Mesendoderm (in vitro differentiated cells): ENCODE results near the gene HACD2.

Experiments used
- DNase-seq: peaks from one replicate; pipeline ENCODE4 v3.0.0; 2013
- H2AK5ac ChIP-seq: 2 replicates; pipeline ENCODE4 v1.6.1; 2013; ENCODE audit warnings: low read length, inconsistent platforms
- H2BK120ac ChIP-seq: 2 replicates; pipeline ENCODE4 v1.6.1; 2013; ENCODE audit warnings: low read depth, mild to moderate bottlenecking, low read length, moderate library complexity, mixed read lengths
- H2BK15ac ChIP-seq: replicated peaks from 2 replicates; pipeline ENCODE4 v1.6.1; 2013; ENCODE audit warnings: low read depth, mild to moderate bottlenecking, moderate library complexity
- H2BK5ac ChIP-seq: 2 replicates; pipeline ENCODE4 v1.6.1; 2013; ENCODE audit warnings: low read length, inconsistent platforms
- H3K18ac ChIP-seq: 2 replicates; pipeline ENCODE4 v1.6.1; 2013; ENCODE audit warnings: mild to moderate bottlenecking, low read length, mixed read lengths
- H3K23ac ChIP-seq: one replicate; pipeline ENCODE4 v1.6.1; 2013; ENCODE audit warnings: low read length
- H3K27ac ChIP-seq: 2 replicates; pipeline ENCODE4 v1.5.1; 2013; ENCODE audit warnings: low read depth, mild to moderate bottlenecking, inconsistent platforms, low read length, moderate library complexity
- H3K27me3 ChIP-seq: 2 replicates; pipeline ENCODE4 v1.6.1; 2013; ENCODE audit warnings: low read length, control low read depth, mild to moderate bottlenecking, inconsistent platforms; ENCODE audit not compliant: insufficient read depth, poor library complexity
- H3K36me3 ChIP-seq: 2 replicates; pipeline ENCODE4 v1.6.1; 2013; ENCODE audit warnings: low read length, inconsistent platforms; ENCODE audit not compliant: control insufficient read depth, insufficient read depth
- H3K4ac ChIP-seq: one replicate; pipeline ENCODE4 v1.6.1; 2013; ENCODE audit warnings: low read depth, mild to moderate bottlenecking, low read length, moderate library complexity
- H3K4me1 ChIP-seq: 2 replicates; pipeline ENCODE4 v1.6.1; 2013; ENCODE audit warnings: low read depth, low read length, inconsistent platforms; ENCODE audit not compliant: control insufficient read depth
- H3K4me2 ChIP-seq: 2 replicates; pipeline ENCODE4 v1.6.1; 2013; ENCODE audit warnings: low read length
- H3K4me3 ChIP-seq: 2 replicates; pipeline ENCODE4 v1.5.1; 2013; ENCODE audit warnings: mild to moderate bottlenecking, low read length
- H3K56ac ChIP-seq: one replicate; pipeline ENCODE4 v1.6.1; 2013; ENCODE audit warnings: low read length
- H3K79me1 ChIP-seq: 2 replicates; pipeline ENCODE4 v1.6.1; 2013; ENCODE audit warnings: low read length, inconsistent platforms
- H3K79me2 ChIP-seq: 2 replicates; pipeline ENCODE4 v1.6.1; 2013; ENCODE audit warnings: mild to moderate bottlenecking, low read length; ENCODE audit not compliant: control insufficient read depth, insufficient read depth
- H3K9ac ChIP-seq: 2 replicates; pipeline ENCODE4 v1.6.1; 2013; ENCODE audit warnings: low read length, inconsistent platforms
- H4K5ac ChIP-seq: one replicate; pipeline ENCODE4 v1.6.1; 2013; ENCODE audit warnings: low read length
- H4K8ac ChIP-seq: one replicate; pipeline ENCODE4 v1.6.1; 2013; ENCODE audit warnings: low read depth, mild to moderate bottlenecking, control low read depth, low read length, moderate library complexity
- WGBS: extraction: QIAGEN DNeasy Blood & Tissue Kit; methylation state at CpG from one replicate; pipeline ENCODE4 v1.1.7; 2013; ENCODE audit warnings: low lambda C conversion rate, missing lambda C conversion rate; ENCODE audit not compliant: insufficient coverage; ENCODE audit errors: extremely low coverage; 5-methylcytosine and 5-hydroxymethylcytosine counted together

HACD2 gene

DNA sequence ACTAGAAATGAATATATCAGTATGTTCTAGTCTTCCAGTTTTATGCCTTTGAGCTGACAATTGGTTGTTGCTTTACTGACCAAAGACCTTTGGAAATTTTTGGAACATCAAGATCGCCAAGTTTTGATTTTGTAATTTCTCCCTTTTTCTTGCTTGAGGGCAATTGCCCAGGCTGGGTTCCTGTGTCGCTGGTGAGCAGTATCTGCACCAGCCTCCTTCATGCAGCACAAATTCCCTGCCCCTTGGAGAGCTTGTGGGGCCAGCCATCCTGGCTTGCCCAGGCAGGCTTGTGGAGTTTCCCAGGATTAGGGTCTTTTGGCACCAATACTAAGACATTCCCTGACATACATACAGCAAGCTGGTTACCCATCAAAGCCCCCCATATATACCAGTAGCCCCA is 37.9 kb upstream of the HACD2 start:
- Histone ChIP-seq H2BK15ac (no peak overlapping the region), H3K4ac (no peak overlapping the region), H3K79me1 (no peaks in the 10 kb centered on the region), H3K79me2 (no peaks in the 10 kb centered on the region), H2BK120ac (no peak overlapping the region), H3K4me3 (no peak overlapping the region), H2BK5ac (no peak overlapping the region), H4K8ac (no peak overlapping the region), H3K56ac (no peak overlapping the region), H3K18ac (no peak overlapping the region), H3K36me3 (no peaks in the 10 kb centered on the region), H3K23ac (no peak overlapping the region), H2AK5ac (no peak overlapping the region), H3K27ac (no peak overlapping the region), H3K4me1 (no peaks in the 10 kb centered on the region), H3K4me2 (no peak overlapping the region), H3K9ac (no peak overlapping the region), H4K5ac (no peak overlapping the region), H3K27me3 (no peaks in the 10 kb centered on the region)
- DNase-seq = no peak
- no CpG with 5 or more reads among the region's 2 CpGs for WGBS

GRCh38 chr3:123621850-123622189 is 37.0 kb upstream of the HACD2 start:
- no peak overlapping the region for H4K5ac ChIP-seq
- no peaks in the 10 kb centered on the region for H3K36me3 ChIP-seq
- no peak overlapping the region for H2BK120ac ChIP-seq
- no peaks in the 10 kb centered on the region for H3K27me3 ChIP-seq
- no peak for DNase-seq
- no peak overlapping the region for H3K18ac ChIP-seq
- no peaks in the 10 kb centered on the region for H3K4me1 ChIP-seq
- no peak overlapping the region for H3K4me2 ChIP-seq
- no peak overlapping the region for H3K56ac ChIP-seq
- H3K79me2 ChIP-seq = no peaks in the 10 kb centered on the region
- H3K4ac ChIP-seq = no peak overlapping the region
- no peak overlapping the region for H3K27ac ChIP-seq
- H2BK15ac ChIP-seq = no peak overlapping the region
- H2AK5ac ChIP-seq = no peak overlapping the region
- H3K23ac ChIP-seq = no peak overlapping the region
- no peak overlapping the region for H2BK5ac ChIP-seq
- H4K8ac ChIP-seq = no peak overlapping the region
- no peaks in the 10 kb centered on the region for H3K79me1 ChIP-seq
- WGBS = no CpG with 5 or more reads among the region's 7 CpGs
- no peak overlapping the region for H3K4me3 ChIP-seq
- no peak overlapping the region for H3K9ac ChIP-seq

DNA sequence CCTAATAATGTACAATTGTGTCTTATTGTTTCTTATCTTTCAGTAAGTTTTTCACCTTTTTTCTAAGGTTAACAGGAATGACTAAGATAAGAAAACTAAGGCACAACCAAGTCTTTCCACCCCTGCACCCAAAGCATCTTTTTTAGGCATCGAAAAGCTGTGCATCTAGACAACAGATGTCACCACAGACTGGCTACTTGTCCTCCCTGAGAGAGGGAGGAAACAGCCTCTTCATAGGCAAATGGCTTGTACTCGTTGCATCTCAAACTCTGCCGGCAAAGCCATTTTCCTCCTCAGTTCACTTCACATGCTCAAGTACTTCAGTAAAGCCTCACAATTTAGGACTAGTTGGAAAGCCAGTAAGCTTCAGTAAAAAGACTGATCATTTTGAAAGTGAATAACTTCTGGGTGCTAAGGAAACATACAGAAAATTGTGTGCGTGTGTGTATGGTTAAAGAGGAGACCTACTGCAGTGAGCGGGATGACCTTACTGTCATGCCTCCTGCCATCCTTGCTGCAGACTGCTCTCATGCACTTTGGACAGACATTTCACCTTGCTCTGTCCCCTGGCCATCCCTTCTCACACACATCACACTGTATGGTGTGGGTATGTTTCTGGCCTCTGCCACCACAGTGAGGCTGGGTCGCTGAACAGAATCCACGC is 36.5 kb upstream of the HACD2 start:
- Histone ChIP-seq H3K56ac (no peak overlapping the region), H3K79me1 (no peaks in the 10 kb centered on the region), H3K4me3 (no peak overlapping the region), H2BK5ac (no peak overlapping the region), H4K8ac (no peak overlapping the region), H3K4me2 (no peak overlapping the region), H3K27me3 (no peaks in the 10 kb centered on the region), H3K9ac (no peak overlapping the region), H3K36me3 (no peaks in the 10 kb centered on the region), H2BK120ac (no peak overlapping the region), H2AK5ac (no peak overlapping the region), H3K27ac (no peak overlapping the region), H2BK15ac (no peak overlapping the region), H3K23ac (no peak overlapping the region), H3K4me1 (no peaks in the 10 kb centered on the region), H3K79me2 (no peaks in the 10 kb centered on the region), H3K18ac (no peak overlapping the region), H4K5ac (no peak overlapping the region), H3K4ac (no peak overlapping the region)
- DNase-seq = no peak
- WGBS = no CpG with 5 or more reads among the region's 7 CpGs

DNA sequence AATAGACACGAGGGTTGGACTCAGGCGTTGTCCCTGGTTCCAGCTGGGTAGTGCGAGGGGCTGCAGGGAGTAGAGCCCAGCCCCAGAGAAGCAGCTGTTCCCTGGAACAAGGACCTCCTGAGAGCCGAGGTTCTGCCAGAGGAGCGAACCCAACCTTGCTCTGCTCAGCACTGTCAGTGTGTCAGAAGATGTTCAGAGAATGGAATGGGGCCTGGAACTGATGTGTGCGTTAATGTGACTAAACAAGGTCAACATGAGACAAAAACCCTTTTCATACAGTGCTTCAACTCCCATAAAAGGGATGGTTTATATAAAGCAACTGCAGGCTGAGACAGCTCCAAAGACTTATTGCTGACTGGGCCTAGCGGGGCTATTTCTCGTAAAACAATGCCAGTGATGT is 35.5 kb upstream of the HACD2 start:
- Histone ChIP-seq H3K9ac (no peak overlapping the region), H3K23ac (no peak overlapping the region), H3K27ac (no peak overlapping the region), H3K36me3 (no peaks in the 10 kb centered on the region), H4K8ac (no peak overlapping the region), H2BK15ac (no peak overlapping the region), H3K4me1 (no peaks in the 10 kb centered on the region), H2BK5ac (no peak overlapping the region), H3K27me3 (no peaks in the 10 kb centered on the region), H3K4me3 (no peak overlapping the region), H3K79me2 (no peaks in the 10 kb centered on the region), H2BK120ac (no peak overlapping the region), H3K4ac (no peak overlapping the region), H3K4me2 (no peak overlapping the region), H3K18ac (no peak overlapping the region), H3K56ac (no peak overlapping the region), H4K5ac (no peak overlapping the region), H2AK5ac (no peak overlapping the region), H3K79me1 (no peaks in the 10 kb centered on the region)
- WGBS = no CpG with 5 or more reads among the region's 8 CpGs
- DNase-seq = no peak

- WGBS = no CpG with 5 or more reads among the region's 5 CpGs
- no peak overlapping the region for H2AK5ac ChIP-seq
Observed at GRCh38 chr3:123618768-123619484, 34.1 kb upstream of the HACD2 start.

More at GRCh38 chr3:123618768-123619484, 34.1 kb upstream of the HACD2 start:
- Histone ChIP-seq H2BK120ac (no peak overlapping the region), H3K4me3 (no peak overlapping the region), H3K4me2 (no peak overlapping the region), H4K8ac (no peak overlapping the region), H2BK5ac (no peak overlapping the region), H3K27me3 (no peaks in the 10 kb centered on the region), H4K5ac (no peak overlapping the region), H3K9ac (no peak overlapping the region), H3K36me3 (no peaks in the 10 kb centered on the region), H3K23ac (no peak overlapping the region), H3K4ac (no peak overlapping the region), H3K27ac (no peak overlapping the region), H3K56ac (no peak overlapping the region), H3K79me1 (no peaks in the 10 kb centered on the region), H3K79me2 (no peaks in the 10 kb centered on the region), H3K4me1 (no peaks in the 10 kb centered on the region), H3K18ac (no peak overlapping the region), H2BK15ac (no peak overlapping the region)
- no peak for DNase-seq
